HepG2 (cell line): ENCODE measurements around the gene TBX5. TPM values are rescaled to one million over a fixed set of nuclear protein-coding genes. Genes with fewer than 3 reads are reported as not detected.

Experiments
- ARID2 ChIP-seq: sonication (generic); formaldehyde crosslinking; IDR thresholded peaks from 2 replicates; pipeline ENCODE4 v1.8.1; 2022; ENCODE audit warnings: mild to moderate bottlenecking, missing genetic modification reagents, borderline replicate concordance
- HMG20A ChIP-seq: IDR thresholded peaks from 2 replicates; pipeline ENCODE4 v1.6.1; 2016; ENCODE audit warnings: borderline replicate concordance
- ZNF549 ChIP-seq: sonication (generic); formaldehyde crosslinking; IDR thresholded peaks from 2 replicates; pipeline ENCODE4 v1.5.0; 2020; ENCODE audit warnings: missing genetic modification reagents
- polyA plus RNA-seq, 8 experiments: library from polyadenylated mRNA; depleted of rRNA in 3 of 8; stranded (reverse) in 7 of 8; unstranded in 1 of 8; fragments of >200 nt; fragmentation: Illumina TruSeq in 4 of 8; extraction: Trizol in 4 of 8; gene quantifications; 2 replicates each; pipeline versions ENCODE4 v1.2.1 to v1.2.3, GENCODE V29; 2011 to 2016; ENCODE audit warnings: low read depth in 4 of 8, missing spikeins in 1 of 8, mixed read lengths in 1 of 8; ENCODE audit not compliant: insufficient read depth in 1 of 8
- total RNA-seq, 5 experiments: library from RNA; depleted of rRNA; stranded (reverse); fragments of >200 nt; fragmentation: Illumina TruSeq; extraction: Trizol; gene quantifications; 2 replicates each; pipeline ENCODE4 v1.2.3, GENCODE V29; 2016; ENCODE audit warnings: low read depth in 1 of 5
- TF ChIP-seq, protein P1 (sequence below): sonication (generic); formaldehyde crosslinking; IDR thresholded peaks from 2 replicates; pipeline ENCODE4 v1.8.0; 2022; ENCODE audit warnings: mild to moderate bottlenecking, missing genetic modification reagents, borderline replicate concordance
- TF ChIP-seq, protein P2 (sequence below): IDR thresholded peaks from 2 replicates; pipeline ENCODE4 v1.6.1; 2016; ENCODE audit warnings: control low read depth
- TF ChIP-seq, protein P3 (sequence below): fragments of 450-650 bp; IDR thresholded peaks from 2 replicates; pipeline ENCODE4 v1.6.1; 2017
- TF ChIP-seq, protein P4 (sequence below): sonication (generic); formaldehyde crosslinking; IDR thresholded peaks from 2 replicates; pipeline ENCODE4 v1.4.0; 2020; ENCODE audit warnings: missing genetic modification reagents, borderline replicate concordance

The TBX5 gene
- total and polyA plus RNA-seq, 2 of the 13 experiments (the other 11 are each of a cell fraction or from before 2014, with no cell fraction given) = not detected

DNA sequence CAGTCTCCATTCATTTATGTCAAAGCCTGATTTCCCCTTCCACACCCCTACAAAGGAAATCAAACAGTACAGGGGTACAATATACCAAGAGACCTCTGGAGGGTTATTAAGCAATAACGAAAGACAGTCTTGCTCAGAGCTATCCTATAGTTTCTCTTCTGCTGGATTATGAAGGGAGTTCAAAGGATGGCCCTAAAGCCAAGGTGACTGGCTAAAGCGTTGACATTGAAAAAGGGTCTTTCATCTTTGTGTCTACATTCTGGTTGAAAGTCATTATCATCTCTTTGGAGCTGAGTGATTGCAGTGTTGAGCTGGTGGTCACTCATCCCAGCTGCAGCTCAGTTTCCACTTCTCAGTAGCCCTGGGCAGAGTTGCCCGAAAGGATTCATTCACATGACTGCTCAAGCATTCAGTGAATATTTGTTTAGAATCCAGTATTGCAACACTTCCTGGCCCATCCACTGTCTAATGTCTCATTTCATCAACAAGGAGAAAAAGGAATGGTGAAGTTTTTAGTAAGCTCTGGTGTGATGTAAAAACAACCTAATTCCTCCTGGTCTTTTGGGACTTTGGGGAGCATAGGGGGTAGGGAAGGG lies 19.2 kb upstream of the TBX5 start (continued):
- TF ChIP-seq, protein P1, sequence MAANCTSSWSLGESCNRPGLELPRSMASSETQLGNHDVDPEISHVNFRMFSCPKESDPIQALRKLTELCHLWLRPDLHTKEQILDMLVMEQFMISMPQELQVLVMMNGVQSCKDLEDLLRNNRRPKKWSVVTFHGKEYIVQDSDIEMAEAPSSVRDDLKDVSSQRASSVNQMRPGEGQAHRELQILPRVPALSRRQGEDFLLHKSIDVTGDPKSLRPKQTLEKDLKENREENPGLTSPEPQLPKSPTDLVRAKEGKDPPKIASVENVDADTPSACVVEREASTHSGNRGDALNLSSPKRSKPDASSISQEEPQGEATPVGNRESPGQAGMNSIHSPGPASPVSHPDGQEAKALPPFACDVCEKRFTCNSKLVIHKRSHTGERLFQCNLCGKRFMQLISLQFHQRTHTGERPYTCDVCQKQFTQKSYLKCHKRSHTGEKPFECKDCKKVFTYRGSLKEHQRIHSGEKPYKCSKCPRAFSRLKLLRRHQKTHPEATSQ (CRISPR knock-in tag) = no peak
- TF ChIP-seq ZNF549 (CRISPR knock-in tag) (no peak), ARID2 (CRISPR knock-in tag) (no peak), HMG20A (CRISPR knock-in tag) (no peak)
- TF ChIP-seq, protein P2, sequence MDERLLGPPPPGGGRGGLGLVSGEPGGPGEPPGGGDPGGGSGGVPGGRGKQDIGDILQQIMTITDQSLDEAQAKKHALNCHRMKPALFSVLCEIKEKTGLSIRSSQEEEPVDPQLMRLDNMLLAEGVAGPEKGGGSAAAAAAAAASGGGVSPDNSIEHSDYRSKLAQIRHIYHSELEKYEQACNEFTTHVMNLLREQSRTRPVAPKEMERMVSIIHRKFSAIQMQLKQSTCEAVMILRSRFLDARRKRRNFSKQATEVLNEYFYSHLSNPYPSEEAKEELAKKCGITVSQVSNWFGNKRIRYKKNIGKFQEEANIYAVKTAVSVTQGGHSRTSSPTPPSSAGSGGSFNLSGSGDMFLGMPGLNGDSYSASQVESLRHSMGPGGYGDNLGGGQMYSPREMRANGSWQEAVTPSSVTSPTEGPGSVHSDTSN = no peak
- TF ChIP-seq, protein P3, sequence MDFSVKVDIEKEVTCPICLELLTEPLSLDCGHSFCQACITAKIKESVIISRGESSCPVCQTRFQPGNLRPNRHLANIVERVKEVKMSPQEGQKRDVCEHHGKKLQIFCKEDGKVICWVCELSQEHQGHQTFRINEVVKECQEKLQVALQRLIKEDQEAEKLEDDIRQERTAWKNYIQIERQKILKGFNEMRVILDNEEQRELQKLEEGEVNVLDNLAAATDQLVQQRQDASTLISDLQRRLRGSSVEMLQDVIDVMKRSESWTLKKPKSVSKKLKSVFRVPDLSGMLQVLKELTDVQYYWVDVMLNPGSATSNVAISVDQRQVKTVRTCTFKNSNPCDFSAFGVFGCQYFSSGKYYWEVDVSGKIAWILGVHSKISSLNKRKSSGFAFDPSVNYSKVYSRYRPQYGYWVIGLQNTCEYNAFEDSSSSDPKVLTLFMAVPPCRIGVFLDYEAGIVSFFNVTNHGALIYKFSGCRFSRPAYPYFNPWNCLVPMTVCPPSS = no peak
- TF ChIP-seq, protein P4, sequence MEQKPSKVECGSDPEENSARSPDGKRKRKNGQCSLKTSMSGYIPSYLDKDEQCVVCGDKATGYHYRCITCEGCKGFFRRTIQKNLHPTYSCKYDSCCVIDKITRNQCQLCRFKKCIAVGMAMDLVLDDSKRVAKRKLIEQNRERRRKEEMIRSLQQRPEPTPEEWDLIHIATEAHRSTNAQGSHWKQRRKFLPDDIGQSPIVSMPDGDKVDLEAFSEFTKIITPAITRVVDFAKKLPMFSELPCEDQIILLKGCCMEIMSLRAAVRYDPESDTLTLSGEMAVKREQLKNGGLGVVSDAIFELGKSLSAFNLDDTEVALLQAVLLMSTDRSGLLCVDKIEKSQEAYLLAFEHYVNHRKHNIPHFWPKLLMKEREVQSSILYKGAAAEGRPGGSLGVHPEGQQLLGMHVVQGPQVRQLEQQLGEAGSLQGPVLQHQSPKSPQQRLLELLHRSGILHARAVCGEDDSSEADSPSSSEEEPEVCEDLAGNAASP (CRISPR knock-in tag) = no peak
